ENCODE data around the gene MAP4K4. TPM values are rescaled to one million over a fixed set of nuclear protein-coding genes. Genes with fewer than 3 reads are reported as not detected.

MAP4K4 gene
- 427 TPM for total RNA-seq (ENCODE audit: unreplicated experiment)
- long read RNA-seq, partial matches to known transcripts = 12 of 18 reads
- long read RNA-seq, other reads (novel, unspliced or antisense) = 6 of 18 reads

- TF ChIP-seq, protein P1, sequence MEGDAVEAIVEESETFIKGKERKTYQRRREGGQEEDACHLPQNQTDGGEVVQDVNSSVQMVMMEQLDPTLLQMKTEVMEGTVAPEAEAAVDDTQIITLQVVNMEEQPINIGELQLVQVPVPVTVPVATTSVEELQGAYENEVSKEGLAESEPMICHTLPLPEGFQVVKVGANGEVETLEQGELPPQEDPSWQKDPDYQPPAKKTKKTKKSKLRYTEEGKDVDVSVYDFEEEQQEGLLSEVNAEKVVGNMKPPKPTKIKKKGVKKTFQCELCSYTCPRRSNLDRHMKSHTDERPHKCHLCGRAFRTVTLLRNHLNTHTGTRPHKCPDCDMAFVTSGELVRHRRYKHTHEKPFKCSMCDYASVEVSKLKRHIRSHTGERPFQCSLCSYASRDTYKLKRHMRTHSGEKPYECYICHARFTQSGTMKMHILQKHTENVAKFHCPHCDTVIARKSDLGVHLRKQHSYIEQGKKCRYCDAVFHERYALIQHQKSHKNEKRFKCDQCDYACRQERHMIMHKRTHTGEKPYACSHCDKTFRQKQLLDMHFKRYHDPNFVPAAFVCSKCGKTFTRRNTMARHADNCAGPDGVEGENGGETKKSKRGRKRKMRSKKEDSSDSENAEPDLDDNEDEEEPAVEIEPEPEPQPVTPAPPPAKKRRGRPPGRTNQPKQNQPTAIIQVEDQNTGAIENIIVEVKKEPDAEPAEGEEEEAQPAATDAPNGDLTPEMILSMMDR (IDR thresholded peaks at IDR 0.05; ENCODE audit: unreplicated experiment) = no peak
- Mint-ChIP-seq H3K9me3 (ENCODE audit: unreplicated experiment) (no peaks in the 10 kb centered on the region), H3K4me1 (ENCODE audit: unreplicated experiment) (peaks cover 27% of the 10 kb centered on the region), H3K36me3 (ENCODE audit: low read depth, unreplicated experiment) (peaks cover 16% of the 10 kb centered on the region), H3K4me3 (ENCODE audit: unreplicated experiment) (peak within 1 kb of the TSS; percentile 96), H3K27me3 (ENCODE audit: unreplicated experiment) (peaks cover 14% of the 10 kb centered on the region), H3K27ac (ENCODE audit: unreplicated experiment) (peak within 1 kb of the TSS; percentile 98)
- peak; percentile 75 for DNase-seq (ENCODE audit: low spot score)
Measured at GRCh38 chr2:101697124-101698013, at the start of gene MAP4K4. Gene MAP4K4 (plus strand): TSS chr2:101697707. CDS start chr2:101698081, 374 bp downstream.

- DNase-seq (ENCODE audit: low spot score) = no peak
- no peaks in the 10 kb centered on the region for H3K36me3 Mint-ChIP-seq (ENCODE audit: low read depth, unreplicated experiment)
- TF ChIP-seq, protein P1 (IDR thresholded peaks at IDR 0.05; ENCODE audit: unreplicated experiment) = no peak
- no peaks in the 10 kb centered on the region for H3K9me3 Mint-ChIP-seq (ENCODE audit: unreplicated experiment)
- peaks cover 1% of the 10 kb centered on the region for H3K27me3 Mint-ChIP-seq (ENCODE audit: unreplicated experiment)
- peak overlapping the region; percentile 55 for H3K27ac Mint-ChIP-seq (ENCODE audit: unreplicated experiment)
- no peak overlapping the region for H3K4me3 Mint-ChIP-seq (ENCODE audit: unreplicated experiment)
- H3K4me1 Mint-ChIP-seq (ENCODE audit: unreplicated experiment) = peaks cover 18% of the 10 kb centered on the region
Measured at GRCh38 chr2:101653469-101653868, 44.0 kb upstream of the MAP4K4 start.

GRCh38 chr2:101655702-101656422 lies 41.6 kb upstream of the MAP4K4 start:
- DNase-seq (ENCODE audit: low spot score) = no peak
- Mint-ChIP-seq H3K9me3 (ENCODE audit: unreplicated experiment) (no peaks in the 10 kb centered on the region), H3K4me1 (ENCODE audit: unreplicated experiment) (peaks cover 27% of the 10 kb centered on the region), H3K27ac (ENCODE audit: unreplicated experiment) (no peak overlapping the region), H3K27me3 (ENCODE audit: unreplicated experiment) (peaks cover 1% of the 10 kb centered on the region), H3K4me3 (ENCODE audit: unreplicated experiment) (no peak overlapping the region), H3K36me3 (ENCODE audit: low read depth, unreplicated experiment) (no peaks in the 10 kb centered on the region)
- TF ChIP-seq, protein P1 (IDR thresholded peaks at IDR 0.05; ENCODE audit: unreplicated experiment) = no peak

DNA sequence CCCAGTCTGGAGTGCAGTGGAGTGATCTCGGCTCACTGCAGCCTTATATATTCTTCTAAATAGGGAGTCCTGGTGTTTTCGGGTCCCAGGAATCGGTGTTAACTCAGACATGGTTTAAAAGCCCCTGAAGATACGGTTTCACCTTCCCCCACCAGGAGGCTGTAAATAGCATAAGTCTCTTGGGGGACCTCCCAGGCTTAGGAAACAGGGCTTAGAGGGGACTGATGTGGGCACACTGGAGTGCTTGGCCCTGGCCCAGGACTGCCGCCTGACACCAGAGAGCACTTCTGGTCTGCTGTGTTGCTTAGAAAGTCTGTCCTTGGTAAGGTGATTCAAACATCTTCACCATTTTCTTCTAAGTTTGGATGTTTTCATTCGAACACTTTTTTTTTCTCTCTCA lies 39.7 kb upstream of the MAP4K4 start:
- Mint-ChIP-seq H3K9me3 (ENCODE audit: unreplicated experiment) (no peaks in the 10 kb centered on the region), H3K27me3 (ENCODE audit: unreplicated experiment) (peaks cover 1% of the 10 kb centered on the region), H3K27ac (ENCODE audit: unreplicated experiment) (no peak overlapping the region), H3K4me3 (ENCODE audit: unreplicated experiment) (no peak overlapping the region), H3K36me3 (ENCODE audit: low read depth, unreplicated experiment) (no peaks in the 10 kb centered on the region), H3K4me1 (ENCODE audit: unreplicated experiment) (peaks cover 20% of the 10 kb centered on the region)
- TF ChIP-seq, protein P1 (IDR thresholded peaks at IDR 0.05; ENCODE audit: unreplicated experiment) = no peak
- no peak for DNase-seq (ENCODE audit: low spot score)

Measured in endothelial cell (in vitro differentiated cells).